Cardiac fibroblast (primary cell): ENCODE data around the gene DHRS1.
"Not testable (repeated sequence)": the region's sequence is repeated elsewhere in the genome, so short reads cannot be mapped to it uniquely, and the experiment has no call there.

Source experiments
- DNase-seq, 2 donors: peaks; one replicate each; pipeline versions ENCODE4 v3.0.0 to v3.0.0-alpha.2; 2010; ENCODE audit warnings: low read depth in 2 of 2
- H3K4me3 ChIP-seq, 2 donors: replicated peaks in 1 of 2; 1 replicate in 1 of 2; 2 replicates in 1 of 2; pipeline ENCODE4 v1.5.1; 2011; ENCODE audit warnings: low read depth in 2 of 2, low read length in 2 of 2, mild to moderate bottlenecking in 2 of 2, moderate library complexity in 1 of 2
- TF ChIP-seq, protein P1 (sequence below): IDR thresholded peaks from one replicate; pipeline ENCODE4 v1.5.1; 2011; ENCODE audit warnings: low read depth, mild to moderate bottlenecking, low read length, inconsistent platforms

Gene DHRS1

GRCh38 chr14:24332268-24332993 is 32.9 kb upstream of the DHRS1 start:
- no peak overlapping the region for H3K4me3 ChIP-seq
- TF ChIP-seq, protein P1, sequence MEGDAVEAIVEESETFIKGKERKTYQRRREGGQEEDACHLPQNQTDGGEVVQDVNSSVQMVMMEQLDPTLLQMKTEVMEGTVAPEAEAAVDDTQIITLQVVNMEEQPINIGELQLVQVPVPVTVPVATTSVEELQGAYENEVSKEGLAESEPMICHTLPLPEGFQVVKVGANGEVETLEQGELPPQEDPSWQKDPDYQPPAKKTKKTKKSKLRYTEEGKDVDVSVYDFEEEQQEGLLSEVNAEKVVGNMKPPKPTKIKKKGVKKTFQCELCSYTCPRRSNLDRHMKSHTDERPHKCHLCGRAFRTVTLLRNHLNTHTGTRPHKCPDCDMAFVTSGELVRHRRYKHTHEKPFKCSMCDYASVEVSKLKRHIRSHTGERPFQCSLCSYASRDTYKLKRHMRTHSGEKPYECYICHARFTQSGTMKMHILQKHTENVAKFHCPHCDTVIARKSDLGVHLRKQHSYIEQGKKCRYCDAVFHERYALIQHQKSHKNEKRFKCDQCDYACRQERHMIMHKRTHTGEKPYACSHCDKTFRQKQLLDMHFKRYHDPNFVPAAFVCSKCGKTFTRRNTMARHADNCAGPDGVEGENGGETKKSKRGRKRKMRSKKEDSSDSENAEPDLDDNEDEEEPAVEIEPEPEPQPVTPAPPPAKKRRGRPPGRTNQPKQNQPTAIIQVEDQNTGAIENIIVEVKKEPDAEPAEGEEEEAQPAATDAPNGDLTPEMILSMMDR = peak; percentile 79
- peak; percentile 62 to 64 for DNase-seq

GRCh38 chr14:24331731-24332267 is 32.2 kb upstream of the DHRS1 start:
- TF ChIP-seq, protein P1 = no peak
- DNase-seq = no peak
- H3K4me3 ChIP-seq = no peak overlapping the region

GRCh38 chr14:24330973-24331674 is 31.5 kb upstream of the DHRS1 start:
- no peak overlapping the region for H3K4me3 ChIP-seq
- DNase-seq = no peak
- TF ChIP-seq, protein P1 = no peak

- no peak overlapping the region for H3K4me3 ChIP-seq
- no peak for DNase-seq
Measured at GRCh38 chr14:24329736-24330135, 30.2 kb upstream of the DHRS1 start.

DNA sequence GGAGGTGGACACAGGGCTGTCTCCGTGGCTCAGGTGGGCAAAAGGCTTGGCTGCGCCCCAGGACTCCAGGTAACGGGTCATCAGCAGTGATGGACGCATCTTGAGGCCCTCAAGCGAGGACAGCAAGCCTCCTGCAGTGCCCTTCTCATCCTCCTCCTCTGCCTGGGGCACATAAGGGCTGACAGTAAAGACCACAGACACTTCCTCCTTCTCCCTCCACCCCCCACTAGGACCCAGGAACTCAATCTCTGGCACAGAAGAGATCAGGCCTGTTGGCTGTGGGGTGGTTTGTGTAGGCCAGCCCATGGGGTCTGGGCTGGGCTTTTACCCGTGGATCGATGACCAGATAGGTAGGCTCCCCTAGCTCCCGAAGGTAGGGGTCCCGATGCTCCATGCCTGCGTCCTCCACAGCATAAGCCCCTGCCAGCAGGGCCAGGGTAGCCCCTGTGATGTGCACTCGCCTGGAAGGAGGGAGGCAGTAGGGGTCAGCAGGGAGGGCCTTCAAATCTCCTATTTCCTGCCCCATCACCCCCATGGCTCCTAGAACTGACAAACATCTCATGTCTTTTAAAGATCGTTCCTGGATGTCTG is 29.6 kb upstream of the DHRS1 start:
- H3K4me3 ChIP-seq = no peak overlapping the region
- TF ChIP-seq, protein P1 = no peak
- no peak for DNase-seq

More at GRCh38 chr14:24329736-24330135, 30.2 kb upstream of the DHRS1 start:
- TF ChIP-seq, protein P1 = no peak

DNA sequence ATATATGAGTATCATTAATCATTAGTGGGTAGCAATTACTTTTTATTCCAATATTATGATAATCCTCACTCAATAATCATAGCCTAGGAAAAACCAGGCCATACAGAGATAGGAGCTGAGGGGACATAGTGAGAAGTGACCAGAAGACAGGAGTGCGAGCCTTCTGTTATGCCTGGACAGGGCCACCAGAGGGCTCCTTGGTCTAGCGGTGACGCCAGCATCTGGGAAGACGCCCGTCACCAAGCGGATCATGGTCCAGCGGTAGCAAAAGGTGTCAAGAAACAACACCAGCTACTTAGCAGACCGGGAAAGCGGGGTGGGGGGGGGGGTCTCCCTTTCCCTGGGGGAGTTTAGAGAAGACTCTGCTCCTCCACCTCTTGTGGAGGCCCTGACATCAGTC is 28.3 kb upstream of the DHRS1 start:
- DNase-seq = peak; percentile 32 to 40
- H3K4me3 ChIP-seq = not testable (repeated sequence)
- TF ChIP-seq, protein P1 = peak; percentile 39
